Stimulated activated CD8-positive, alpha-beta memory T cell treated with anti-CD3 and anti-CD28 coated beads, Interleukin-4, amount 100 ng/mL, for 4 hours (primary cell): ENCODE data around the gene NTN1.

ENCODE experiments used
- DNase-seq, 2 donors: peaks; one replicate each; pipeline ENCODE4 v3.0.0-alpha.2; 2020; ENCODE audit warnings: low read depth in 2 of 2, low spot score in 1 of 2

Gene NTN1

DNA sequence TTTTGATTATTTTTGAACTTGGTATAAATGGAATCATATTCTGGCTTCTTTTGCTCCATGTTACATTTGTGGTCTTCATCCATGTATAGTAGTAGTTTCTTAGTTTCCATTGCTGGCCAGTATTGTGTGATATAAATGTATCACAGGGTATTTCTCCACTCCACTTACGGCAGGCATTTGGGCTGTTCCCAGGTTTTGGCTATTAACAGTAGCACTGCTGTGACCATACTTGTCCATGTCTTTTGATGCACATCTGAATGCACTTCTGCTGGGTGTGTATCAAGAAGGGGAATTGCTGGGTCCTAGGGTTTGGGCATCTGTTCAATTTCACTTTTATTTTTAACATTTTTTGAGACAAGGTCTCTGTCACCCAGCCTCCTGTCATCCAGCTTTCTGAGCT, 13.9 kb downstream of the NTN1 start:
- DNase-seq = no peak

DNA sequence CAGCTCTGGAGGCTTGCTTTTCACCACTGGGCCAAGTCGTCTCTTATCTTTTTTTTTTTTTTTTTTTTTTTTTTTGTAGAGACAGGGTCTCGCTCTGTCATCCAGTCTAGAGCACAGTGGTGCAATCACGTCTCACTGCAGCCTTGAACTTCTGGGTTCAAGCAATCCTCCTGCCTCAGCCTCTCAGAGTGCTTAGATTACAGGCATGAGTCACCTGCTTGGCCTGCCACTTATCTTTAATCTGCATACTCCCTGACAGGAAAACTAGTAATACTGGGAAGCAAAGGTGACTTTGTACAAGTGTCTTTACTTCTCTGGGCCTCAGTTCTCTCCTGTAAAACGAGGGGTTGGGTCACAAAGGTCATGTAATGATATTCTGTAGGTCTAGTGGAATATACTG, 15.0 kb downstream of the NTN1 start:
- no peak for DNase-seq

DNA sequence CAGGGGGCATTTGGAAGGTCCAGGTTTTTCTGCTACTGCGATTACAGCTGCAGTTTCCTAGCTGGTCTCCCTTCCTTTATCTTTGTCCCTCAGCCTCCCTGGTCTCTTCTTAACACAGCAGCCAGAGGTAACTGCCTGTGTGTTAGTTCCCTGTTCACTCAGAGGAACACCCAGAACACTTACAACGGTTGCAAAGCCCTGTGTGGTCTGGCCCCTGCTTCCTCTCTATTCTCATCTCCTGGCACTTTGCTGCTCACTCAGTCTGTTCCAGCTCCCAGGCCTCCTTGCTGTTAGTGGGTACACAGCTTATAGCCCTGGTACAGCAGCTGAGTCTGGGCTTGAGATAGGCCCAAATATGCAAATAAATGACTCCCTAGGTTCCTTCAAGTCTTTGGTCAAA, 16.4 kb downstream of the NTN1 start:
- no peak for DNase-seq

DNA sequence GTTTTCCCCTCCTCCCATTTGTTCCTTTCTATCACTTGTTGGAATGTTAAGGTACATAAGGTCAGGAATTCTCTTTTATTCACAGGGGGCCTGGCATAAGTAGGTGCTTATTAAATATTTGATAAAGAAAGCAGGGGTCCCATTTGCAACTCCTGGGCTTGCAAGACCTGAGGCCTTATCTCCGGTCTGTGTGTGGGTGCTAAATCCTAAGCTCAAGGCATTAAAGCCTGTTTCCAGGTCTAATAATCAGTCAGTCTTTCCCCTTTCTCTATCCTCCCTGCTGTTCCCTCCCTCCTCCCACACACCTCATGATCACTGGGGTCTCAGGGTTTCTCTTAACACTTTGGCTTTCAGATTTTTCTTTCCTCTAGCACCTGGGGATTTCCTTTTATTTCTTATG, 17.1 kb downstream of the NTN1 start:
- DNase-seq = no peak

DNA sequence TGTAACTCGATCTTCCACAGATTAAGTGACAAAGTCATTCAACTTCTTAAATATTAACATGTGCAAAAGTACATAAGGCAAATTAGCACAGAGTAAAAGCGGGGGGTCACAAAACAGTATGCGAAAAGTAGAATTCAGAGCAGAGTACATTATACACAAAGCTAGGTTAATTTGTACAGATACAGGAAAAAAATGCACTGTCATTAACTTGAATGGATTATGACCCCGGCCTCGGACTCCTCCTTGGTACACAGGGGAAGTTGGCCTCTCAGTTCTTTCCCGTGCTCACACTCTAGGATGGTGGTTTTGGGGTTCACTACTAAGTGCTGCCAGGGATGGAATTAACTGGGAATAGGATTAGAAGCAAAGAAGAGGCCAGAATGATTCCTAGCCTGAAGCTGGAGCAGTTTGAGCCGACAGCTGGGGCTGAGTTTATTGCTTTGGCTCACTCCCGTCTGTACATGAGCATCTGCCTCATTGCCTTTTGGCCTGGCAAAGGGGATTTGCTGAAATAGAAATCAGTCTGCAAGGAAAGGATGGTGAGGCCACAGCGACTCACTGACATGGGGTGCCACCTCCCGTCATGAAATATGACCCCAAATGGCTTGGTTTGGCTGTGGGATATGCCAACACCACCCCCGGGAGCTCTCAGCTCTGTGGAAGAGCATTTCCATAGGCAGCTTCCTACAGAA, 23.6 kb downstream of the NTN1 start:
- no peak for DNase-seq

DNA sequence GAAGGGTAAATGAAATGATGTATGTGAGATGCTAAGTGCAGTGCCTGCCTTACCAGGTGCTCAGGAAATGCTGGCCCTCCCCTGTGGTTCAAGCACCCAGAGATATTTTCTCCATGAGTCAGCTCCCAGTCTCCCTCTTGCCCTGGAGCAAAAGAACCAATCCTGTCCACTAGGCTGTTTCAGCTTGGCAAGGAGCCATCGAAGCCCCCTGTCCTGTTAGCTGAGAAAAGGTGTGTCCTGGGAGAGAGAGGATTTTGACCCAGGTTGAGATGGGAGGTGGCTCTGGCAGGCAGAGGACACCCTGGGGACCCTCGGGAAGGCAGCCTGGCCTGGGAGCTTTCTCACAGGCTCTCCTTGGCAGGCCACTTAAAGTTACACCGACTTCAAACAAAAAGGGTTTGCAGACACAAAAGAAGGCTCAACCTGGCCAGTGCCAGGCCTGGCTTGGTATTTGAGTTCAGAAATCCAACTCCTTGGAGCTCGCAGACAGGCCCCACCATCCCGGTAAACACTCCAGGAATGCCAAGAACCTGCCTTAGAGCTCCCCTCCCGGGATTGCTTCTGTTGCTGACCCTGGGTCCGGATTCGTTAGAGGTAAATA, 29.6 kb downstream of the NTN1 start:
- DNase-seq = no peak

DNA sequence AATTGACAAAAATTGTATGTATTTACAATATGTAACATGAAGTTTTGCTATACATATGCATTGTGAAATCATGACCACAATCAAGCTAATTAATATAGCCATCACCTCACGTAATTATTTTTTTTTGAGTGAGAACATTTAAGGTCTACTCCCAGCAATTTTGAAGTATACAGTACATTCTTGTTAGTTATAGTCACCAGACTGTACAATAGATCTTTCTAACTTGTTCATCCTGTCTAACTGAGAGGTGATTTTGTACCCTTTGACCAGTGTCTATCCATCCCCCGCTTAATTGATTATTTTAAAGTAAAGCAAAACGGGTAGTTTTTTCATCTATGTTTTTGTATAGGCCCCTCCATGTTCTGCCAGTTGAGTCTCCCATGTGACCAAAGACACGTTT, 30.3 kb downstream of the NTN1 start:
- no peak for DNase-seq

DNA sequence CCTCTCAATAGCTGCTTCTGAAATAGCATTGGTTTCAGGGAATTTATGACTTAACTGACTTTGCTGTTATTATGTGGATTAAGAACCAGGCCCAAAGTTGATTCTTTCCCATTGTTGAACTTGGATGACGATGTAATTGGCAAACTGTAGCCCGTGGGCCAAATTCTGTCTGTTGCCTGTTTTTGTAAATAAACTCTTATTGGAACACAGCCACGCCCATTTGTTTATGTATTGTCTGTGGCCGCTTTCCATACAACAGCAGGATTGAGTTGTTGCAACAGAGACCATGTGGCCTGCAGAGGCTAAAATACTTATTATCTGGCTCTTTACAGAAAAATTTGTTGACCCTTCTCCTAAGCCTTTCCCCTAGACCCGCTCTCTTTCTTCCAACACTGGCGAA, 31.6 kb downstream of the NTN1 start:
- no peak for DNase-seq

DNA sequence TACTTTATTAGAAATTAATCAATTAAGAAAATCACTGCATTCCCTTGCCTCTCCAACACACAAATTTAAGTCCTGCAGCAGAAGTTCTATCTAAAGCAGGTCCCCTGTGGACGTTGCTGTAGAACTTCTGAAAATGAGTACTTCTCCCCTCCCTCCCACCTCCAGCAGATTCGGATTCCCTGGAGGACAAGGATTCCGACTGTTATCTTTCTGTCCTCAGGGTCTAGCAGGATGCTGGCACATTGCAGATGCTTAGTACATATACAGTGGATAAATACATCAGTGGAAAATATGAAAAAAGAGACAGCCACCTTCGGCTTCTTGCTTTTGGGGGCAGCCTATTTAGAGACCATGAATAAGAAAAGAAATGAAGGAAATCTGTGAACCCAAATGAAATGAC, 32.1 kb downstream of the NTN1 start:
- no peak for DNase-seq

DNA sequence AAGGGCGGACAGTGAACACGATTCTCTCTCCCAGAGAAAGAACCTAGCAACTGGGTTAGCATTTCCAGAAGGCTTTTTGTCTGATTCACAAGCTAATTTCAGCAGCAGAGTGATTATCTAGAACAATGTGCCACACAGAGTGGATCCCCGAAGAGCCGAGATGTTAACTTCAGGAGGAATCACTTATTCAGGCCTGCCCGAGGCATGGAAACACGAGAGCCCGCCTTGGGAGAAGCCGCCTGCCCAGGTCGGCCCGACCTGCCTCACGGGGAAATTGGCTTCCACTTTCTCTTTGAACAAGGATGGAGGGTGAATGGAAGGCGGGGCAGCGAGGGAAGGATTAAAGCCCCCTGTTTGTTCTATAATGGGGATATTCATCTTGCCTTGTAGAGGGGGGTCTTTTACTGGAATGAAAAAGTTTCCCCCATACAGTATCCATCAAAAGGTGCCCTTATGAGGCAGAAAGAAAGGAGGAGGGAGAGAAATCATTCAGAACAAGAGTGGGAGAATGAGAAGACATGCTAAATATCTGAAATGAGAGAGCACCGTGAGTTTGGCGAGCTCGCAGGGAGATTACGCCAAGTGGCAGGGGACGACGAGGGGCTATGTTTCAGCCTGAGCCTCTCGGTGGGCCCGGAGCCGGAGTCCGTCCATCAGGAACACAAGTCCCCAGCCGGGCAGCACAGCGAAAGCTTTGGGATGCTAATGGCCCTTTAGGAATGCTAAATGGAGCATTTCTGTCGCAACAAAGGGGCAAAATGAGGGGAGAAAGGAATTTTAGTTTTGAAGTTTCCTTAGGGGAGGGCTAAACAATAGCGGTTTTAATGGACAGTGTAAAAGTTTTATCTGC, 33.0 kb downstream of the NTN1 start:
- no peak for DNase-seq

DNA sequence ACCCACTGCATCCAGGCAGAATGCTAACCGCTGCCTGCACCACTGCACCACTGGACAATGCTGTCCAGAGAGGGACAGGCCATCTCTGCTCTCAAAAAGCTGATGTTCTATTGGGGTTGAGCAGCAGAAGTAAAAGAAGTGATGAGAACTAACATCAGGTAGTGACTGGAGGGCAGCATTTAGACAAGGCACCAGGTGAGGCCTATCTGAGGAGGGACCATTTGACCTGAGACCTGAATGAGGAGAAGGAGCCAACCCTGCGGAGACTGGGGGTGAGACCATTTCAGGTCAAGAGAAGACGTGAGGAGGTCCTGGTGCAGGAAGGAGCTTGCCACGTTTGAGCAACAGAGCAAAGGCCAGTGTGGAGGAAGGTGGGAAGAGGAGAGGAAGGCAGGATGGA, 34.0 kb downstream of the NTN1 start:
- DNase-seq = no peak

DNA sequence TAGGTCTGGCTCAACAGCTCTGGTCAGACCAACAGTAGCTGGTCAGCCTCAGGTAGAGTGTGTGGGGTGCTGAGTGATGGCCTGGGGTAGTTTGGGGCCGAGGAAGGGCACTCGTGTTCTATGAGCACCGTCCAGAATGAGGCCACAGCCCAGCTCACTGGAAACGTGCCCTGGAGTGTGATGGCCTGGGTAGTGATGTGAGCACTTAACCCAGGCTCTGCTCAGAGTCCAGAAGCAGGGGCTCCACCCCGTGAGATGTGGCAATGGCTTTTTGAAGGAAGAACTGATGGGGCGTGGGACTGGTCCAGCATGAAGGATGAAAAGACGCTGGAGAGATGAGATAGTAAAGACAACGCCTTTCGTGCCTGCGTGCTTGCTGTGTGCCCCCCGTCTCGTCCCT, 35.3 kb downstream of the NTN1 start:
- DNase-seq = no peak

DNA sequence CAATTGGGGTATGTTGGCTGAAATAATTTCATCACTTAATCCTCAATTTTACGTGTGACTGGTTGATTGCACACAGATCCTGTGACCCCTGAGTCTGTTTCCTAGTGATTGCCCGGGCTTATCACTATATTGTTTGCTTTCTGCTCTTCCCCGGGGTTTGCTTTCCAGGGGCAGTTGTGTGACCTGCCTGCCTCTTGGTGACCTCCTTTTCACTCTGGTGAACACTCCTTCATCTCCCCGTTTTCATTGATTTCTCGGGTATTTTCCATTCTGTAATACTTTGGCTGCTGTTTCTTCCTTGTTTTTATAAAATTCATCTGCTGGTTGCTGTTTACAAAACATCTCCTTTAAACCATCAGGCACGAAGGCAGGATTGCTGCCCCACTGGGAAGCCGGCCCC, 36.0 kb downstream of the NTN1 start:
- DNase-seq = no peak

DNA sequence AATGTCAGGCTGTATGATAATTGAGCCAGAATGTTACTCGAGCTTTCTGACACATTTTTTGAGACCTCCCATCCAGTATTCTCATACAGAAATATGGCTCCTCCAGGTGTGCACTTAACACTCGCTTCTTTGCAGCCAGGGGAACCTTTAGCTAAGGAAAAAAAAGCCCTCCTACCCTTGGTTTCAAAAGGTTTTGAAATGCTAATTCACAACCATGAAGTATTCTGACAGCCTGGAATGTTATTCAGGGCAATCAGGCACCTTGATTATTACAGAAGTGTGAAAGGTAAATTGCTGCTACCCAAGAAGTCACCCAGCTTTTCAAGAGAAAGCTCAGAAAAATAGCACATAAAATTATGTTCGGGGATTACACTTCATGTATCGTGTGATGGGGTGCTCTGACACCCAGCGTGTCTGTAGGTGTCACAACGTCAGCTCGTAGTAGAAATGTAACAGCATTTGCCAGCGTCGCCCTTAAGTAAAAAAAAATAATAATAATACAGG, 41.1 kb downstream of the NTN1 start:
- no peak for DNase-seq

DNA sequence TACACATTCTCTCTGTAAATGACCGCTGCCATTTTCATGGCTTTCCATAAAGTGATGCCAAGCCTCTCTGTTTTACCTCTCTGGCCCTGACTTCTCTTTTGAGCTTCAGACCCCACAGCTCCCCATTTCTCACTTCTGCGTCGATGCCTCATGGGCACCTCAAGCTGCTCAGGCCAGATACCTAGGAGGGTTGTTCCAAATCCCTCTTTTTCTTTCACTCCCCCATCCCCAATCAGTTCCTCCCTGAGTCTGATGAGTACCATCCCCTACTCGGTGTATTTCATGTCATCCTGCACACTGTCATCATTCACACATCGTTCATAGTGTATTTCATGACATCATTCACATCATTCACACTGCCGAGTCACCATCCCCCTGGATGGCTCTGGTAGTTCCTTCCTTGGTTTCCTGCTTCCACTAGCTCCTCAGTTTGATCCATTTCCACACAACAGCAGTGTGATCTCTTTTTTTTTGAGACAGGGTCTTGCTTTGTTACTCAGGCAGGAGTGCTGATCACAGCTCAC, 43.1 kb downstream of the NTN1 start:
- no peak for DNase-seq

DNA sequence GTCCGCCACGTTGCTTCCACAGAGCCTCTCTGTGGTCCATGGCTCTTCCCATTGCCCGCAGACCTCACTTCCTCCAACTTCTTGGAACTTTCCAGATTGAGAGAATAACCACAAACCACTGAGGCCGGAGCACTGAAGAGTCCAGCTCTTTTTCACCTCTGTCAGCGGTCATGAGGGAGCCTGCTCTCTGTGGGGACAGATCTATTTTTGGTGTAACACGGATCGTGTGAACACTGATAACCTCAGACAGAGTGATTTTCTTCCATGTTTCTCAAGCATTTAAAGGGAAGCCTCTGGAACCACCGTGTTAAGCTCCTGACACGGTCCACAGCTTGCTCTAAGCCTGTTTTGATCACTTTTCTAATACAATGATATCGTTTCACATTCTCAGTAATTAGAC, 49.7 kb downstream of the NTN1 start:
- DNase-seq = no peak

DNA sequence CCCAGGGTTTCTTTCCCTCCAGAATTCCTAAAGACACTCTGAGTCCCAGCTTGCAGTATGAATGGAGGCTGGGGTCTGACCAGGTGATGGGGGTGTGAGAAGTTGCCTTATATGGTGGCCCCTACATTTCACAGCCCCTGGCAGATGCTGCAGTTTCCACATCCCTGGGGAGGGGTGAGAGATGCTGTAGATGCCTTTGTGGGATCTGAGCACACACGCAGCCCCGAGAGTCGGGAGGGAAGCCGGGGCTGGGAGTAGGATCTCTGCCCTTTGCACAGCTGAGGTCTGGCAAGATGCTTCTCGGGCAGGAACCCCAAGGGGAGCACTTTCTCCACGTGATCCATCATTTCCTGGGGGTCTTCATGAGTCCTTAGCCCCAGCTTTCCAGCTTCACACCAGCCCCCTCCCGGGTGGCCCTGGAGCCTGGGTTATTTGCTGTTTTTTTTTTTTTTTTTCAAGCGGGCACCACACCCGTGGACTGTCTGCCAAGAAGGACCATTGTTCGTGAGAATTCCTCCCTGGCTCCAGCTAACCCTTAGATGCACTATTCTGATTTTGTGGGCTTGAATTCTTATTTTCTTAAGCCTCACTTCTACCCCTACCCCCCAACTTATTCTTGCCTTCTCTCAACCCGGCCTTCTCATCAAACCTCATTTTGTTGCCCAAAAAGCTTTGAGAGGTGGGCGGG, 50.6 kb downstream of the NTN1 start:
- no peak for DNase-seq

DNA sequence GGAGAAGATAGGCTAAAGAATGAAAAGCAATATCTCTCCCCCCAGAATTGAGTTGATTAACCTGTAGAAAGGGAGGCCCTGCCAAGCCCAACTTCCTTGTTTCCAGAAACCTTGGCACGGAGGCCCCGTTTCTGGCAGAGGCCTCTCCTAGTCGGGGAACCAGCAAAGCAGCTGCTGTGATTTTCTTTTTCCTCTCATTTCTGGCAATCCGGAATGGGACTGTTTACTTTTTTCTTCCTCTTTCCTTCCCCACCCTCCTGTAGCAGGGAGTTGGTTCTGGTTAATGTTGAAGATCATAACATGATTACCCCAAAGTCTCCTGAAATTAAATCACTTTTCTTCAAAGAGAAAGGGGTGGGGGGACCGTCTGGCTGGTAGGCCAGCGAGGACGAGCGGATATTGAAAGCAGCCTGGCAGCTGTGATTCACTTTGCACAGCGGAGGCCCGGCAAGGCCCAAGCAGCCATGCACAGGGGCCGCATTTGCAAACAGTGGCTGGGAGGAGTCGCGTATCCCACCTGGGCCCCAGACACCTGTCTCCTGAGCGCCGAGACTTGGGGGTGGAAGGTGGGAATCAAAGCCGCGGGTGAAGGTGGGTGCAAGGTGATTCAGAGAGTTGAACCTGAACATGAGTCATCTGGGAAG, 51.5 kb downstream of the NTN1 start:
- no peak for DNase-seq

DNA sequence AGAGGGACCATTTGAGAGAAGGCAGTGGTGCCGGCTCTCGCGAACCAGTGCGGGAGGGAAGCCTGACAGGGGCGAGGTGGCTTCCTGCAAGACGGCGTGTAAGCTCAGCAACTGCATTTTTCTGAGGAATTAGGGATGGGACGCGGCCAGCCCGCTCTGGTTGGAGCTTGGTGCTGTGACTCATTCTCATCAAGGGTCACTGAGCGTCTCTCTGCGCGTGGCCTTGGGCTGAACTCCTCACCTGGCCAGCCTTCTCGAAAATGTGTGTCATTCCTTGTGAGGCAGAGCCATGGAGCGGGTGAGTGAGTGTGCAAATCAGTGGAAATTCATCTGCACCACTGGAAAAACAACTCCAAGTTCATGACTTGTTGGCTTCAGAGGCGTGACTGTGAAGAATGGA, 52.8 kb downstream of the NTN1 start:
- no peak for DNase-seq

DNA sequence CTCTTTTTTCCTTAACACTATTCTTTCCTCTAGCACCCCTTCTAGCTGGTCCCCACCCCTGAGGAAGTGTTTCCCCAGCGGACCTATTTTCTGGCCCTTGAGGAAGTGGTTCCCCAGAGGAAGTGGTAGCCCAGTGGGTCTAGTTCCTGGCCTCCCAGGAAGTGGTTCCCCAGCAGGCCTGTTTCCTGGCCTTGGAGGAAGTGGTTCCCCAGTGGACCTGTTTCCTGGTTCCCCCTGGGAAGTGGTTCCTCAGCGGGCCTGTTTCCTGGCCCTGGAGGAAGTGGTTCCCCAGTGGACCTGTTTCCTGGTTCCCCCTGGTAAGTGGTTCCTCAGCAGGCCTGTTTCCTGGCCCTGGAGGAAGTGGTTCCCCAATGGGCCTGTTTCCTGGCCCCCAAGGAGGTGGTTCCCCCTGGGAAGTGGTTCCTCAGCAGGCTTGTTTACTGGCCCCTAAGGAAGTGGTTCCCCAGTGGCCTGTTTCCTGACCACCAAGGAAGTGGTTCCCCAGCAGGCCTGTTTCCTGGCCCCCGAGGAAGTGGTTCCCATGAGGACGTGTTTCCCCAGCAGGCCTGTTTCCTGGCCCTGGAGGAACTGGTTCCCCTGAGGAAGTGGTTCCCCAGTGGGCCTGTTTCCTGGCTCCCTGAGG, 58.3 kb downstream of the NTN1 start:
- DNase-seq = no peak
